ENCODE measurements around the gene HSD17B12.

DNA sequence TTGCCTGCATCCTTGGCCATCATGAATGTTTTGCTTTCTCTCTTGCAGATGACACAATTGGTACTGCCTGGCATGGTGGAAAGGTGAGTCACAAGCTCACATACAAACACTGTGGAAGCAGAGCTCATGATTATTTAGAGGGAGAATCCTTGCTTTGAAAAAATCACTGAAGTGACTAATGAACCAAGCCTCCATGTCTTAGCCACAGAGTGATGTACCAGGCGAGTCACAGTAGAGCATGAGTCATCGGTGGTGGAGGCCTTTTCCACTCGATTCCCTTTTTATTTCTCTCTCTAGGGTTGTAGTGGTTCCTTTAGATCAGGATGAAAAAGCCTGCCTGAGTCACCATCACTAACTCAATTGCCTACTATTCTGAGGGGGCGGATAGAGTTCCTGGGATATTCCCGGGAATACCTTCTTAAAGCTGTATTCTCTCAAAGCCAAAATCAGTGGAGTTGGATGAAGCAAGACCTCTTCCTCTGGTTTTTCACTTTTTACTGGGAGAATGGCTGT is 150.4 kb downstream of the HSD17B12 start:
- TF ChIP-seq, protein P1, sequence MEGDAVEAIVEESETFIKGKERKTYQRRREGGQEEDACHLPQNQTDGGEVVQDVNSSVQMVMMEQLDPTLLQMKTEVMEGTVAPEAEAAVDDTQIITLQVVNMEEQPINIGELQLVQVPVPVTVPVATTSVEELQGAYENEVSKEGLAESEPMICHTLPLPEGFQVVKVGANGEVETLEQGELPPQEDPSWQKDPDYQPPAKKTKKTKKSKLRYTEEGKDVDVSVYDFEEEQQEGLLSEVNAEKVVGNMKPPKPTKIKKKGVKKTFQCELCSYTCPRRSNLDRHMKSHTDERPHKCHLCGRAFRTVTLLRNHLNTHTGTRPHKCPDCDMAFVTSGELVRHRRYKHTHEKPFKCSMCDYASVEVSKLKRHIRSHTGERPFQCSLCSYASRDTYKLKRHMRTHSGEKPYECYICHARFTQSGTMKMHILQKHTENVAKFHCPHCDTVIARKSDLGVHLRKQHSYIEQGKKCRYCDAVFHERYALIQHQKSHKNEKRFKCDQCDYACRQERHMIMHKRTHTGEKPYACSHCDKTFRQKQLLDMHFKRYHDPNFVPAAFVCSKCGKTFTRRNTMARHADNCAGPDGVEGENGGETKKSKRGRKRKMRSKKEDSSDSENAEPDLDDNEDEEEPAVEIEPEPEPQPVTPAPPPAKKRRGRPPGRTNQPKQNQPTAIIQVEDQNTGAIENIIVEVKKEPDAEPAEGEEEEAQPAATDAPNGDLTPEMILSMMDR (IDR thresholded peaks at IDR 0.05; ENCODE audit: extremely low read depth in 1 of 2, insufficient read depth in 1 of 2, low read depth in 1 of 2, low read length in 2 of 2), result no peak
- TF ChIP-seq POLR2AphosphoS5 (IDR thresholded peaks at IDR 0.05; ENCODE audit: insufficient read depth, low read depth, low read length) (peak; percentile 59), POLR2A (IDR thresholded peaks at IDR 0.05; ENCODE audit: low read depth, low read length) (no peak), EZH2 (IDR thresholded peaks at IDR 0.05; ENCODE audit: borderline replicate concordance, low read depth, low read length, severe bottlenecking) (no peak), MYC (IDR thresholded peaks at IDR 0.05; ENCODE audit: low read depth, low read length) (no peak)
- TF ChIP-seq, protein P2, sequence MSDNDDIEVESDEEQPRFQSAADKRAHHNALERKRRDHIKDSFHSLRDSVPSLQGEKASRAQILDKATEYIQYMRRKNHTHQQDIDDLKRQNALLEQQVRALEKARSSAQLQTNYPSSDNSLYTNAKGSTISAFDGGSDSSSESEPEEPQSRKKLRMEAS (IDR thresholded peaks at IDR 0.05; ENCODE audit: insufficient read depth, insufficient read length), result no peak

Measured in endothelial cell of umbilical vein (primary cell).